Measurements from ENCODE around the gene PCP2.

The PCP2 gene

DNA sequence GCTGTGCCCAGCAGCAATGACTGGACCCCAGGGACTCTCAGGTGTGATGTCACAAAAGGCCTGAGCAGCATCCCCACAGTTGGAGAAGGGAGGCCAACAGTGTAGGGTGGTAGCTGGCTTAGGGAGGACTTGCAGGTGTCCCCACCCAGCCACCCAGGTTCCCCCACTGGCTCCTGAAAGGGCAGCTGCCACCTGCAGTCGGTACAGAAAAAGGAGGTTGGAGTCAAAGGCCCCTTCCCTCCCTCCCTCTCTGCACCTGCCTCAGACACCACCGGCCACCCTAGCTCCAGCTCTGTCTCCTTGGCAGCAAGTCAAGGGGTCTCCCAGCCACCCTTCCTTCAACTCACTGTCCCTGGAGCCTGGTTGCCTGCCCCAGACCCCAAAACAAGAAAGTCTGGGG, at the start of gene PCP2:
Gene PCP2, minus strand, starts transcription at position 22 of the 400 bp plus-strand sequence. CDS start 262 bp downstream, outside the sequence.
- no peak for DNase-seq

DNA sequence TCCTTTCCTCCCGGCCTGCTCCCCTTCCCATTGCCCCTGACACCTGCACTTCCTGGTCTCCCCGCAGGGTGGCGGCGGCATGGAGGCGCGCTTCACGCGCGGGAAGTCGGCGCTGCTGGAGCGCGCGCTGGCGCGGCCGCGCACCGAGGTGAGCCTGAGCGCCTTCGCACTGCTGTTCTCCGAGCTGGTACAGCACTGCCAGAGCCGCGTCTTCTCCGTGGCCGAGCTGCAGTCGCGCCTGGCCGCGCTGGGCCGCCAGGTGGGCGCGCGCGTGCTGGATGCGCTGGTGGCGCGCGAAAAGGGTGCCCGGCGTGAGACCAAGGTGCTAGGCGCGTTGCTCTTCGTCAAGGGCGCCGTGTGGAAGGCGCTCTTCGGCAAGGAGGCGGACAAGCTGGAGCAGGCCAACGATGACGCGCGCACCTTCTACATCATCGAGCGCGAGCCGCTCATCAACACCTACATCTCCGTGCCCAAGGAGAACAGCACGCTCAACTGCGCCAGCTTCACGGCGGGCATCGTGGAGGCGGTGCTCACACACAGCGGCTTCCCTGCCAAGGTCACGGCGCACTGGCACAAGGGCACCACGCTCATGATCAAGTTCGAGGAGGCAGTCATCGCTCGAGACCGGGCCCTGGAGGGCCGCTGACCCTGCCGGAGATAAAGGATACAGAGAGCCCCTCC, 48.8 kb upstream of the PCP2 start:
- no peak for DNase-seq

DNA sequence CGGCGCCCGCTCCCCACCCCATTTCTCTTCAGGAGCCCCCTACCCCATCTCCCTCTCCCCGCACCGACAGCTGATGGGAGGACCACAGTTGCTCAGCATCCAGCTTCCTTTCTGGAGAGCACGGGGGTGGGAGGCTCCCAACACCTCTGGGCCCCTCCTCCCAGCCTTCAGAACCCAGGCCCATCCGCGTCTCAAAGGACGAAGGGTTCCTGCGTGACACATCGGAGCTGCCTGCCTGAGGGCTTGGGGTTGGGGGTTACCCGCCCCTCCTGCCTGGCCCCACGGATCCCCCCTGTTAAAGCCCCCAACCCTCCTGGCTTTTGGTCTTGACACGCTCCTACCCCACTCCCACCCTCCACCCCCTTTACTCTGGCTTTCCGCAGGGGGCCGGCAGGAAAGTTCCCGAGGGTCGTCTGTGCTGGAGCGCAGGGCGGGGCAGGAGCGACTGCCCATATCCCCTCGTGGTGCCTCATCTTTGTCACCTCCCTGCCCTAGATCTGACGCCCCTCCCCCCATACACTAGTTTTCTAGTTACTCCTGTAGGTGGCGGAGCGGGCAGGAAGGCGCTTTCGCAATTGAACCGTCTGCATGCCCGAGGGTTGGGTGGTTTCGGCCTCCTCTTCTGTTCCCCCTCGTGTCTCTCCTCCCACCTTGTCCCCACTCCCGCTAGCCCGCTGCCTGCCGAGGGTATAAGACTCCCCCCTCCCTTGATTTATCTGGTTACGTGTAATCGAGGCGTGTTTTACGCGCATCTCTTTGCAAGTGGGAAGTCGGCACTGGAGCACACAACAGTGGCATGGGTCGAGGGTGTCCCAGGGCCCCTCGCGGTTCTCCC, 48.0 kb upstream of the PCP2 start:
- DNase-seq, result peak; percentile 85

DNA sequence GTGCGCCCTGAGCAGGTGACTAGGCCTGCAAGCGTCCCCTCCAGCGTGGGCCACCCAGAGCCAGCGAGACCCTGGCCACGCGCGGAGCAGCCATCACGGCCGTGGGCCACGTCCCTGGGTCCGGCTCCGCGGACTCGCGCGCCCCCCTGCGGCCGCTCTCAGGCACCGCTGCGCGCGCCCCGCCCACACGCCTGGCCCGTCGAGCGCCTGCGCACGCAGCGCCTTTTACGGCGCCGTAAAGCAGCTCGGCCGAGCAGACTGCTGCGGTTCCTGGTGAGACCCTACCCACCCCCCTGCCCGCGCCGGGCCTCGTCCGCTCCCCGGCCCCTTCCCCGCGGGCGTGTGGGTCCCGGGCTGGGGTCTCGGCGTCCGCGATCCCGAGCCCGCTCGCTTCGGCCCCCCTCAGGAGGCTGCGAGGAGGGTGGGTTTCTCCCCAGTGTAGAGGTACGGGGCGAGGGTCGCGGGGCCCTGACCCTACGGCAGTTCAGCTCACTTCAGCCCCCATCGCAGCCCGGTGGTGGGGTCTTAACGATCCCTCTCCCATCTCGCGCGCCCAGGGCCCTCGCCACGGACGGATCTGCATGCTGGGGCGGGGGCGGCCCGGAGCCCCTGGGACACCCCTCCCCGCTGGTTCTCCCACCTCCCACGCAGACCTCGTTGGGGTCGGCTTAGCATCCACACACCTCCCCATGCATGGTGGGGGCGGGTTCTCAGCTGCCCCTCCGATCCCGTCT, 47.3 kb upstream of the PCP2 start, which contains the start of gene TRAPPC5:
Gene TRAPPC5, plus strand, starts transcription at position 228 of the 734 bp plus-strand sequence. CDS start 1,421 bp downstream, outside the sequence.
- DNase-seq, result peak; percentile 91

DNA sequence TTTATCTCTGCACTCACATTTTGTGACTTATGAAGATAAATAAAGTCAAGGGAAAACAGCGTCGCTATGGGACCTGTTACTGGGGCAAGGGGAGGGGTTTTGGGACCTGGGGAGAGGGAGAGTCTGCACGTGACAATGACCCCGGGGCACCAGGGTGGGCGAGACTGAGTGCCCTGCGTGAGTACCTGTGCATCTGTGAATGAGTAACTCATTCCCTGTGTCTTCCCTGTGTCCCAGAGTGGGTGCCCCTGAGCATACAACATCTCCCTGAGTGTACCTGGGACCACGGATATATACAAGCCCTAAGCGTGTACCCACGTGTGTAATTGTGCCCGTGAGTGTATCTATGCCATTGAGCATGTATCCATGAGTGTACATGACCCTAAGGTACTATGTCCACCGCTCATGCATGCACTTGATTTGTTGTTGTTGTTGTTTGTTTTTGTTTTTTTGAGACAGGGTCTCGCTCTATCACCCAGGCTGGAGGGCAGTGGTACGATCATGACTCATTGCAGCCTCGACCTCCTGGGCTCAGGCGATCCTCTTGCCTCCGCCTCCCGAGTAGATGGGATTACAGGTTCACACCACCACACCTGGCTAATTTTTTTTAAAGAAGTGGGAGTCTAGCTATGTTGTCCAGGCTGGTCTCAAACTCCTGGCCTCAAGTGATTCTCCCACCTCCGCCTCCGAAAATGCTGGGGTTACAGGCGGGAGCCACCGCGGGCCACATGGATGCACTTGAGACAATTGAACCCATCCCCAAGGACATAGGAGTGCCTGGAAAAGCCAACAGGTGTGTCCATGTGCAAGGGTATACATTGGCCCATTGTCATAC, 46.5 kb upstream of the PCP2 start:
- no peak for DNase-seq

DNA sequence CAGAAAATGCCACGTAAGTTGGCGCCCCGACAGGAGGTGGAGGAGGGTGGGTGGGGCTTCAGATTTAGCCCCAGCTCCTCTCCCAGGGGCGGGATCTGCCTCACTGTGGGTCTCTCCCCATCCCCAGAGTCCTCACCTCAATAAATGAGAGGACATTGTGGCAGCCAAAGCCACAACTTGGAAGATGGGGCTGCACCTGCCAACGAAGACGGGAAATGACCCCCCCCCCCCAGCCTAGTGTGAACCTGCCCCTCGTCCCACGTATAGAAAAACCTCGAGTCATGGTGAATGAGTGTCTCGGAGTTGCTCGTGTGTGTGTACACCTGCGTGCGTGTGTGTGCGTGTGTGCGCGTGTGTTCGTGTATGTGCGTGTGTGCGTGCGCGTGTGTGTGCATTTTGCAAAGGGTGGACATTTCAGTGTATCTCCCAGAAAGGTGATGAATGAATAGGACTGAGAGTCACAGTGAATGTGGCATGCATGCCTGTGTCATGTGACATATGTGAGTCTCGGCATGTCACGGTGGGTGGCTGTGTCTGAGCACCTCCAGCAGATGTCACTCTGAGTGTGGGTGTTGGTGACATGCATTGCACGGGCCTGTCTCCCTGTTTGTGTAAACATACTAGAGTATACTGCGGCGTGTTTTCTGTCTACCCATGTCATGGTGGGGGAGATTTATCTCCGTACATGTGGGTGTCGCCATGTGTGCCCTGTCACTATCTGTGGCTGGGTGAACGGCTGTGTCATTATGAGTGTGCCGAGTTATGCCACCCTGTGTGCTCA, 45.6 kb upstream of the PCP2 start:
- DNase-seq, result no peak

DNA sequence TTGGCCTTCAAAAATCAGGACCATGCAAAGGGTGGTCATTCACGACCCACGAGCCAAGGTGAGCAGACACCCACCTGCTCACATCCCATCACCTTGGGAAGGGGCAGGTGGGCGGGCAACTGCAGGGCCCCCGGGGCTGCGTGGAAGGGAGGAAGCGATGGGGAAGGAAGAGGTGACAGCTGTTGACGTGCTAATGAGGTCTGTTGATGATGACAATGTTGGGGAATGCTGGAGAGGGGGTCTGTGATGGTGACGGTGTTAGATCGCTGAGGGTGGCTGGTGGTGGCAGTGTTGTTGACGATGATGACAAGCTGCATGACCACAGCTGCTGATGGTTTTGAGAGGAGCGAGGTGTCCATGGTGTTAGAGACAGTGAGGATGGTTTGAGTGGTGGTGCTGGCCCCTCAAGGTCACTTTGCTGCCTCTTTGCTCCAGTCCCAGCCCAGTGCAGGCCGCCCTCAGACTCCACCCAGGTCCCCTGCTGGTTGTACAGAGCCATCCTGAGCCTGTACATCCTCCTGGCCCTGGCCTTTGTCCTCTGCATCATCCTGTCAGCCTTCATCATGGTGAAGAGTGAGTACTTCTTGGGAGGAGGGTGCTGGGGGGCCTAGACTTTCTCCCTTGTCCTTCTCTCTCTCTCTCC, 44.3 kb upstream of the PCP2 start:
- DNase-seq, result no peak

DNA sequence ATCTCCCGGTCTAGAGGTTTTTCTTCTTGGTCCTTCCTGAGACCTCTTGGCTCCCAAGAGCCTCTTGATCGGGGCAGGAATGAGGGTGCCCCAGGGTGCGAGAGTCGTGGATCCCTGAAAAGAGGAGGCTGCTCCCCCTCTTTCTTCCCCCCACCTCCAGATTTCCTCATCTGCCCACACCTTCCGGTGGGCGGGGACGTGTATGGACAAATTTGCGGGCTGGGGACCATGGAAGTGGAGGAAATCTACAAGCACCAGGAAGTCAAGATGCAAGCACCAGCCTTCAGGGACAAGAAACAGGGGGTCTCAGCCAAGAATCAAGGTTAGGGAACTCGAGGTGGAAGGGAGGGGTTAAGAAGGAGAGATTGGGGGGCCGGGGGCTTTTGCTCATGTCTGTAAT, 43.3 kb upstream of the PCP2 start, which contains the start of gene MCEMP1:
Gene MCEMP1, plus strand, starts transcription at position 237 of the 400 bp plus-strand sequence. Its CDS starts 31 bp downstream, at position 268.
- no peak for DNase-seq

DNA sequence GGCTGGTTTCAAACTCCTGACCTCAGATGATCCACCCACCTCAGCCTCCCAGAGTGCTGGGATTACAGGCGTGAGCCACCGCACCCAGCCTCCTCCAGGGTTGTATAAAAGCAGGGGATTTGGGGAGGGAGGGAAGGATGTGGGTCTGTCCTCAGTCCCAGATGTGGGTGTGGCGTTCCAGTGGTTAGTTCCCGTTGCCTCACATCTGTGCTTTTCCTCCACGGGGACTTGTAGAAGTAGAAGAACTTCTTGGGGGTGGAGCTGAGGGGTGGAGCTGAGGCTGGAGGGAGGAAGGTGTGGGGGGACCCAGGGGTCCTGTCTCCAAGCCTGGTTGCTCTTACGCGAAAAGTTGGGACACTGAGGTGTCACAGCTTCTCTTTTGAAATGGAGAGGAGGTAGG, 42.9 kb upstream of the PCP2 start:
- no peak for DNase-seq

DNA sequence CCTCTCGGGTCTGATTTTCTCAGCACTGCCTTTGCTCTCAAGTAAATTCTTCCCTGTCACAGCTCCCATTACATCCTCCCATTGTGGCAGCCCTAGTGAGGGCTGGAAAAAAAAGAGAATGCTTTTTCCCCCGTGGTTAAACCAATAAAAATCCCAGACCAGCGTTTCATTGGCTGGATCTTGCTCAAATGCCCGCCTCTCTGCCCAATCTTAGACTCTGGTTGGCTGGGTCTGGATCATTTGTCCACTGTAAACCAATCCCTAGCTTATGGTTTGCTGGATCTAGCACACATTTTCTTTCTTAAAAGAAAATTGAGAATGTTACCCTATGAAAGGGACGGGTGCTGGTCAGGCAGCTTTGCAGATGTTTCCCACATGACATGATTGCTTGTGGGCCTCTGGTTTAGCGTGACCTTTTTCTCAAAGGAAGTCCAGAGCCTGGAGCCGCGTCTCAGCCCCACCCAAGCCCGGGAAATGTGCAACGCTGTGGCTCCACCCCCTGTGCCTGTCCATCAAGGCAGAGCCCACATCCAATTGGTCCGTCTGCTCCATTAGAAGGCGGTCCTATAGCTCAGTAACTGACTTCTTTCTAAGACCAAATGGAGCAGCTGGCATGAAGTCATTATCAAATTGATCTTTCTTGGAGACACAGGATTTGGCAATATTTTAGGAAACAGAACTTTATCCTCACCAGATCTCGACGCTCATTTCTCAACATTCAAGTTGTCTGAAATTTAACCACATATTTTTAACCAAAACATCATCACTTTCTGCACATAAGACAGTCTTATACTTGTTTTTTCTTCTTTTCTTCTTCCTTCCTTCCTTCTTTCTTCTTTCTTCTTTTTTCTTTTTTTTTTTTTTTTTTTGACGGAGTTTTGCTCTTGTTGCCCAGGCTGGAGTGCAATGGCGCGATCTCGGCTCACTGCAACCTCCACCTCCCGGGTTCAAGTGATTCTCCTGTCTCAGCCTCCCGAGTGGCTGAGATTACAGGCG, 40.8 kb upstream of the PCP2 start:
- DNase-seq, result peak; percentile 63

DNA sequence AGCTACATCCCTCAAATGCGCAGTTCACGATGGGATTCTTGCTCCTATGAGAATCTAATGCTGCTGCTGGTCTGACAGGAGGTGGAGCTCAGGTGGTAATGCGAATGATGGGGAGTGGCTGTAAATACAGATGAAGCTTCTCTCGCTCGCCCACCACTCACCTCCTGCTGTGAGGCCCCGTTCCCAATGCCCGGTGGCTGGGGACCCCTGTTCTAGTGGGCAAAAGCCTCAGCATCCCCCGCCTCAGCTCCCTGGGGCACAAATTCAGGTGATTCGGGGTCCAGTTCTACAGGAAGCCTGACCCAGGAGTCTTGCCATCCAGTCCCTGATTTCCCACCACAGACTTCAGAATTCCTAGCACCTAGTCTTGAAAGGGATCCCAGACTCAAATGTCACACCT, 39.0 kb upstream of the PCP2 start:
- no peak for DNase-seq

DNA sequence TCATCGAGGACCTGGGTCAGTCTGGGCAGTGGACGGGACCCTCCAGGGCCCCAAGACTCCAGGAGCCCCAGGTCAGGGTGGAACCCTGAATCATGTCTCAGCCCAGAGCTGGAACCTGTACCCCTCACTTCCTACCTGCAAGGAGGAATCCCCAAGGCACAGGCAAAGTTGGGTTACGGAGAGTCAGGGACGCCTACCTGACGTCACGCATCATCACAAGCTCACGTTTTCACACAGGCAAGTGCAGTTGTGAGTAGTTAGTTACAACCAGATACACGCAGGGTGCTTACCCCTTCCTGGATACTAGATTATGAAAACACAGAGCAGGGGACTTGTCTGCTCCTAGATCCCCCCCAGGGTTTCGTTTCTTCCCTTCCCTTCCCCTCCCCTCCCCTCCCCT, 37.3 kb upstream of the PCP2 start:
- DNase-seq, result no peak

DNA sequence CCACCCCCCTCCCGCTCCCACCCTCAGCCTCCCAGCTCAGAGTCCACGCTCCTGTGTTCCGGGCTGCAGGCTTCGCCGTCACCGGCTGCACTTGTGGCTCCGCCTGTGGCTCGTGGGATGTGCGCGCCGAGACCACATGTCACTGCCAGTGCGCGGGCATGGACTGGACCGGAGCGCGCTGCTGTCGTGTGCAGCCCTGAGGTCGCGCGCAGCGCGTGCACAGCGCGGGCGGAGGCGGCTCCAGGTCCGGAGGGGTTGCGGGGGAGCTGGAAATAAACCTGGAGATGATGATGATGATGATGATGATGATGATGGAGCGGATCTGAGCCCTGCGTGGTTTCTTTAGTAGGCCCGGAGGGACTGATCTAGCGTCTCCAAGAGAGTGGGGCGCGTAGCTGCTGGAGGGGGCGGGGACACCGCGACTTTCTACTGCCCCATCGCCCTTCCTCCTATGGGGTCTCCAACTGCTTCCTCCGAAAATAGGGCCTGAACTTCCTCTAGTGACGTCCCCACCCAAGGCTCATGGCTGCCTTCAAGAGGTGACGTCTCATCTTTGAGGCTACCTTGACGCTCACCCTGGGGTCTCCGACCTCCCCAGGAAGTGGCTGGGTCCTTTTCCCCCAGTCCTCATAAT, 36.7 kb upstream of the PCP2 start:
- no peak for DNase-seq

DNA sequence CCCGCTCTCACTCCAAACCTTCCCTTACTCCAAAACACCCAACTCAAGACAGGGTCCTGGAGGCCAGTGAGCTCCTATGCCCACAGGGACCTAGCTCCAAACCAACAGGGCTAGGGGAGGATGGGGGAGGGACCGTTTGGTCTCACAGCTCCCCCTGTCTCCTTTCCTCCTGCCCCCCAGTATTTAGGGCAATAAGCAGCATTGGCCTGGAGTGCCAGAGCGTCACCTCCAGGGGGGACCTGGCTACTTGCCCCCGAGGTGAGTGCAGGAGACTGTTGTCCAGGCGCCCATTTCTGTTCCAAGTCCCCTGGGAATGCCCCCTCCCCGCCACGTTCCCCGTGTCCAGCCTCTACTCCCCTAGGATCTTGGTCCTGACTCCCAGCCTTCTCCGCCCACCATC, 36.1 kb upstream of the PCP2 start:
- no peak for DNase-seq

DNA sequence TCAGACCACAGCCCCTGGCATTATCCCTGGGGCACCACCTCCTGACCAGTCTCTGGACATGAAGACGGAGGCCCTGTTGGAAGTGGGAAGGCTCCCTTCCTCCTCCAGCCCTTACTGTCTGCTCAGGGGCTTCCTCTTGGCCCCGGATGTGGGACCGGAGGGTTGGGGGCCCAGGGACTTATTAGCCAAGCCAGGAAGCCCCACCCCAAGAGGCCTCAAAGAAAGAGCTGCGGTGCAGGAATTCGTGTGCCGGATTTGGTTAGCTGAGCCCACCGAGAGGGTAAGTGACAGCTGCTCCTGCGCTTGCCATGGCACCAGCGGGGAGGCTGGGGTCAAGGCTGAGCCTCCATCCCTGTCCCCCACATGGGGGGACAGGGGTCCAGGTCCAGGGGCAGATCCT, 35.3 kb upstream of the PCP2 start, which contains the start of gene RETN:
Gene RETN, plus strand, starts transcription at position 208 of the 400 bp plus-strand sequence. CDS start 278 bp downstream, outside the sequence.
- DNase-seq, result no peak

DNA sequence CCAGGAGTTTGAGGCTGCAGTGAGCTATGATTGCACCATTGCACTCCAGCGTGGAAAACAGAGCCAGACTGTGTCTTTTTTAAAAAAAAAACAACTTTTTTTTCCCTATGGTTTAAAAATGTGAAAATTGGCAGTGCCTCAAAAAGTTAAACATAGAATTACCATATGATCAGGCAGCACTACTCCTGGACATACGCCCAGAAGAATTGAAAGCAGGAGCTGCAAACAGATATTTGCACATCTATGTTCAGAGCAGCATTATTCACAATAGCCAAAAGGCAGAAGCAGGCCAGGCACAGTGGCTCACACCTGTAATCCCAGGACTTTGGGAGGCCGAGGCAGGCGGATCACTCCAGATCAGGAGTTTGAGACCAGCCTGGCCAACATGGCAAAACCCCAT, 31.6 kb upstream of the PCP2 start:
- DNase-seq, result no peak

DNA sequence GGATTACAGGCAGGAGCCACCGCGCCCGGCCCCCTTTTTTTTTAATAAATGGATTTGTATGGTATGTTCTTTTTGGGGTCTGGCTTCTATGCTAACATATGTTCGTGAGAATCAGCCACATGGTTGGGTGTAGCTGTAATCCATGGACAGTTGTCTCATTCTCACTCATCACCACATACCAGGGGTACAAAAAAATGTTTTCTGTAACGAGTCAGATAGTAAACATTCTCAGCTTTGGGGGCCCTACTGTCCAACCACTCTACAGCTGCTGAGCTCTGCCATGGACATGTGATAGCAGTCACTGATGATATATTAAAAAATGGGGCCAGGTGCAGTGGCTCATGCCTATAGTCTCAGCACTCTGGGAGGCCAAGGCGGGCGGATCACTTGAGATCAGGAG, 30.2 kb upstream of the PCP2 start:
- DNase-seq, result no peak

DNA sequence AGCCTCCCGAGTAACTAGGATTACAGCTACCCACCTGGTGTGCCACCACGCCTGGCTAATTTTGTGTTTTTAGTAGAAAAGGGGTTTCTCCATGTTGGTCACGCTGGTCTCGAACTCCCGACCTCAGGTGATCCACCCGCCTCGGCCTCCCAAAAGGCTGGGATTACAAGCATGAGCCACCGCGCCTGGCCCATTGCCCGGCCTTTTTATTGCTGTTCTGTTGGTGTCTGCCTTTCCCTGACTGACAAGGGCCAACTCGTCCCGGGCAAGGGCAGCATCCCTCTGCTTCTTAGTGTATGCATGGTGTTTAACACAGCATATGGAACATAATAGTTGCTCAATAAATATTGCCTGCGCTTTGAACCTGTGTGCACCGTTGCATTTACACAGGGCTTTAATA, 29.1 kb upstream of the PCP2 start:
- no peak for DNase-seq

Measured in islet precursor cell (in vitro differentiated cells).